HG03280 (cell line): ENCODE data around the gene ZSWIM1.
"Not testable (repeated sequence)": the region's sequence is repeated elsewhere in the genome, so short reads cannot be mapped to it uniquely, and the experiment has no call there.

ENCODE experiments used
- ATAC-seq: cut with Tn5 transposase; IDR thresholded peaks from one replicate; pipeline ENCODE4 v1.9.1; 2021; ENCODE audit warnings: mild to moderate bottlenecking, moderate library complexity; ENCODE audit not compliant: unreplicated experiment

ZSWIM1 gene

DNA sequence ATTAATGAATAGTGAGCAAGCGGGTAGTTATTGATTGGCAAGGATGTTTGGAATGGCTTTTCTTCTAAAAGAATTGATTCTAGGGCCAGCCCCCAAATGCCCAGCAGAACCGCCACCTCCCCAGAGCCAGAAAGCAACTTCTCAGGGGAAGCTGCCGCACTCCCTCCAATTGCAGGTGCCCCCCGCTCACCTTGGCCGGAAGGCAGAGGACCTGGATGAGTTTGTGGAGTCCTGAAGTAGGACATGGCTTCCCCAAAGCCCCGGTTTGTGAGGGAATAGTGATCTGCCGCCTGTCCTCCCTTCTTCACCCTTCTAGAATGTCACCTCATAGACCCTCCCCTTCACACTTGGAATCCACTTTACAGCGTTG is 6.3 kb downstream of the ZSWIM1 start, which contains the start of gene SPATA25:
Gene SPATA25 (minus strand): TSS at position 277 of the 370 bp plus-strand sequence. CDS start 32 bp downstream, at position 245.
- no peak for ATAC-seq

DNA sequence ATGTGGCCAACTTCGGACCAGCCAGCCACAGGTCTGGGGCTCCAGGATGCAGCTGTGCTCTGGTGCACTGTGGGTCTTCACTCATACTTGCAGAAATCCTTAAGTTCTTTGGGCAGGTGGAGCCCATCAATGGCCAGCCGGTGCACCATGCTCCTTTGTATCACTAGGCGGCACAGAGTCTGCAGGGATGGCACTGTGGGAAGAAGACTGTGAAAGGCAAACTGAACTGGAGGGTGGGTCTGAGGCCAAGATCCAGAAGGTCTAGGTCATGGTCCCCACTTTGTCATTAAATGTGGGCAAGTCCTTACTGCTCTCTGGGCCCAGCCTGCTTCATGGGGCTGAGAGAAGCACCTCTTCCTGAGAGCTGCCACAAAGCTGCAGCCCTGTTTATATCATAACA is 7.7 kb downstream of the ZSWIM1 start:
- ATAC-seq, result no peak

DNA sequence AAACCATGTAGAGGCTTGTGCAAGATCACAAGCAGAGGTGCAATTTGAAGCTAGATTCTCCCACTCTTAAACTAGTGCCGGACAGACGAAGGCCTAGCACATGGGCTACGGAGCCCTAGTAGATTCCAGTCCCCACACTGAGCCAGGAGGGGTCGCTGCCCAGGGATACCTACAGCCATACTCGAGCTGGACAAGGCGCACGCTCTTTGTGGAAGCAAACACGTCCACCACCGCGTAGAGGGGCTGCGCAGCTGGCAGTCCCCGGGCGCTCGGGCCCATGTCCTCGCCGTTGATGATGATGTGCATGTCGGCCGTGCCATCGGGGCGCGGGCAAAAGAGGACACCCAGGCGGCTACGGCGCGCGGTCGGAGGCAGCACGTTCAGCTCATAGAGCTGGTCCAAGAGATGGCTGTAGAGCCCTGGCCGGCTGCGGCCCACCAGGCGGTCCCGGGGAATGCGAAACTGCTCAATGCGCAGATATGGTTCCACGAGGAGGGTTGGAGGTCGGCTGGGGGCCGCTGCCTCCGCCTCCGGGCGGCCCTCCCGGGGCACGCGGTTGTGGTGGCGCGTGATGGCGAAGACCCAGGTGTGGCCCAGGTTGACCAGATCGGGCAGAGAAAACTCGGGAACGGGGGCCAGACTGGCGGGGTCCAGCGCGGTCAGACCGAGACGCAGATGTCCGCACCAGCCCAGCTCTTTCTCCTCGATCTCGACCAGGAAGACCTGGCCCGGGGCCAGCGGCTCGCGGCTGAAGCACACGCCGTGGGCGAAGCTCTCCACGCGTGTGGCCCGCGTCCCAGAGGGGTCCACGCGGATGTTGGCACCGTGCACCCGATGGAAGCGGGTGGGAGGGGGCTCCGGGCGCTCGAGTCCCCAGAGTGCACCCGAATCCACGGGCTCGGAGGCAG is 9.3 kb downstream of the ZSWIM1 start:
- peak; percentile 31 for ATAC-seq

DNA sequence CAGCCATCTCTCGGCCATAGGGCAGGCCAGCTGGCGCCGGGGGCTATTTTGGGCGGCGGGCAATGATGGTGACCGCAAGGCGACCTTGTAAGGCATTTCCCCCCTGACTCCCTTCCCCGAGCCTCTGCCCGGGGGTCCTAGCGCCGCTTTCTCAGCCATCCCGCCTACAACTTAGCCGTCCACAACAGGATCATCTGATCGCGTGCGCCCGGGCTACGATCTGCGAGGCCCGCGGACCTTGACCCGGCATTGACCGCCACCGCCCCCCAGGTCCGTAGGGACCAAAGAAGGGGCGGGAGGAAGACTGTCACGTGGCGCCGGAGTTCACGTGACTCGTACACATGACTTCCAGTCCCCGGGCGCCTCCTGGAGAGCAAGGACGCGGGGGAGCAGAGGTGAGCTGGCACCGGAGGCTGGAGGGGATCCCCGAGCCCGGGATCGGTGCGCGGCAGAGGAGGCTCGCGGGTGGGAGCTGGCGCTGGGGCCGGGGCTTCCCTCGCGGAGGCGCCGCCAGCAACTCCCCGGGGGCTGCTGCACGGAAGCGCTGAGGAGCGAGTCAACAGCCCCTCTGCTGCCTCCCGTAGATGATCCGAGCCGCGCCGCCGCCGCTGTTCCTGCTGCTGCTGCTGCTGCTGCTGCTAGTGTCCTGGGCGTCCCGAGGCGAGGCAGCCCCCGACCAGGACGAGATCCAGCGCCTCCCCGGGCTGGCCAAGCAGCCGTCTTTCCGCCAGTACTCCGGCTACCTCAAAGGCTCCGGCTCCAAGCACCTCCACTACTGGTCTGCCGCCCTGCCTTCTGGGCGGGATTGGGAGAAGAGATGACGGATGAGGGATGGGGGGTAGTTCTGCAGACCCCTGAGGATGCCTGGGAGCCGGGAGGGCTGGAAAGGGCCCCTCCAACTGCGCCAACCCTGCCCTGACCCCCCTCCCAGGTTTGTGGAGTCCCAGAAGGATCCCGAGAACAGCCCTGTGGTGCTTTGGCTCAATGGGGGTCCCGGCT is 10.3 kb downstream of the ZSWIM1 start, which contains the start of the genes CTSA and NEURL2:
Gene CTSA (plus strand): TSS at position 351 of the 999 bp plus-strand sequence. CDS start 234 bp downstream, at position 585.
Gene NEURL2 (minus strand): TSS at position 224 of the 999 bp plus-strand sequence. CDS start 217 bp downstream, at position 7.
- ATAC-seq, result peak; percentile 79

DNA sequence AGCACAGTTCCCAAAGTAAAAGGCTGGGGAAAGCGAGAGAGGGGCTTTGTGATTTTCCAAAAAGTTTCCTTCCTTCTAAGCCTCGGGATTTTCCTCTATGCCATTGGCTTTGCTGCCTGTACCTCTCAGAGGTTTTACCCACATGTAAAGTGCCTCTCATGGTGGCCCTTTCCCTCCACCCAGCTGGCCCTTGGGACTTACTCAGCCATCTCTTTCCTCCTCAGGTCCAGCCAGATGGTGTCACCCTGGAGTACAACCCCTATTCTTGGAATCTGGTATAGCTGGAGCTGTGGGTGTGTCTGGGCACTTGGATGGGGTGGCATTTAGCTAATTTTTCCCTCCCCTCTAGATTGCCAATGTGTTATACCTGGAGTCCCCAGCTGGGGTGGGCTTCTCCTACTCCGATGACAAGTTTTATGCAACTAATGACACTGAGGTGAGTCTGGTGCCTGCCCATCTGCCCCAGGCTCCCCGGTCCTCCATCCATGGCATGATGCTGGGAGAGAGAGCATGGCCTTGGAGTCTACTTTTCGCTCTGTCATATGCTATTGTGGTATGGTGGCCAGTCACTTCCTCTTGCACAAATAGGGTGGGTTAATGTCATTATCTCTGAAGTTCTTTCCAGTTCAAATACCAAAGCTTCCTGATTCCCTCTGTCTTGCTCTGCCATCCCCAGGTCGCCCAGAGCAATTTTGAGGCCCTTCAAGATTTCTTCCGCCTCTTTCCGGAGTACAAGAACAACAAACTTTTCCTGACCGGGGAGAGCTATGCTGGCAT is 11.2 kb downstream of the ZSWIM1 start:
- ATAC-seq, result no peak

DNA sequence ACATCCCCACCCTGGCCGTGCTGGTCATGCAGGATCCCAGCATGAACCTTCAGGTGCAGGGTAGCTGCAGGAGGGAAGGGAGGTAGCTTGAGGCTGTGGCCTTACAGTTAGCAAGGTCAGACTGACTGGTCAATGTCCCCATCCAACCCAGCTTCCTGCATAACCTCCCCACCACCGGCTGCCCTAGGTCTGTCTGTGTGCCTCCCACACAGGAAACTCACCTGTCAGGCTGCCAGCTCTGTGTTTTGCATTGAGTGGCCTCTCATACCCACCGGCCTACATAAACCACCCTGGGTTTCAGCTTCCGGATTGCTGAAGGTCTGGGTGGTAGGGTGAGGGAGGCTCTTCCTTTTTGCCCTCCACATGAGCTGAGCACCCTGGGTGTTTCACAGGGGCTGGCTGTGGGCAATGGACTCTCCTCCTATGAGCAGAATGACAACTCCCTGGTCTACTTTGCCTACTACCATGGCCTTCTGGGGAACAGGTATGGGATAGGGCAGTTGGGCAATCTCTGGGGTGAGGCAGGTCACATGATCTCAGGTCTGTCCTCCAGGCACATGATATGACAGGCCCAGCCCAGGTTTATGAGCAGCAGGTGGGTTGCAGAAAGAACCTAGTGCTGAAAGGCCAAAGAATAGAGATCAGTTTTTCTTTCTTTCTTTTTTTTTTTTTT is 11.9 kb downstream of the ZSWIM1 start:
- ATAC-seq, result no peak

DNA sequence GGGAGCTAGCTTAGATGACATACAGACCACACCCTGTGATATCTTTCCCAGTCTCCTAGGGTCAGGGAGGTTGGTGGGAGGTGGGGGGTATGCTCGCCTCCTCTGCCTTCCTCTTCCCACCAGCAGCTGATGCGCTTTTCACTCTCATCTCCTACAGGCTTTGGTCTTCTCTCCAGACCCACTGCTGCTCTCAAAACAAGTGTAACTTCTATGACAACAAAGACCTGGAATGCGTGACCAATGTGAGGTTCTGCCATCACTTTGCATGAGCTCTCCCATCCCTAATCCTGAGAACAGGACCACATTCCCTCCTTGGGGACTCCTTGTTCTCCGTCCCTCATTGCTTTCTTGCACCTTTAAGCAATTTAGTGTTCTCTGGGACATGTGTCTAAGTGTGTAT is 12.8 kb downstream of the ZSWIM1 start:
- ATAC-seq, result no peak

DNA sequence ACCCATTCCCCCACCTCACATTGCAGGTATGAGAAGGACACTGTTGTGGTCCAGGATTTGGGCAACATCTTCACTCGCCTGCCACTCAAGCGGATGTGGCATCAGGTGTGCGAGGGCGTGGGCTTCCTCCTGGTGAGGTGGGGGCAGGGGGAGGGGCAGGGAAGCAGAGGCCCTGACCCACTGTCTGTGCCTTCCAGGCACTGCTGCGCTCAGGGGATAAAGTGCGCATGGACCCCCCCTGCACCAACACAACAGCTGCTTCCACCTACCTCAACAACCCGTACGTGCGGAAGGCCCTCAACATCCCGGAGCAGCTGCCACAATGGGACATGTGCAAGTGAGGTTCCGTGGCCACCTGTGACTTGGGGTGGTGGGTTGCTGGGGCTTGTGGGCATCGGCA is 13.8 kb downstream of the ZSWIM1 start:
- ATAC-seq, result no peak

DNA sequence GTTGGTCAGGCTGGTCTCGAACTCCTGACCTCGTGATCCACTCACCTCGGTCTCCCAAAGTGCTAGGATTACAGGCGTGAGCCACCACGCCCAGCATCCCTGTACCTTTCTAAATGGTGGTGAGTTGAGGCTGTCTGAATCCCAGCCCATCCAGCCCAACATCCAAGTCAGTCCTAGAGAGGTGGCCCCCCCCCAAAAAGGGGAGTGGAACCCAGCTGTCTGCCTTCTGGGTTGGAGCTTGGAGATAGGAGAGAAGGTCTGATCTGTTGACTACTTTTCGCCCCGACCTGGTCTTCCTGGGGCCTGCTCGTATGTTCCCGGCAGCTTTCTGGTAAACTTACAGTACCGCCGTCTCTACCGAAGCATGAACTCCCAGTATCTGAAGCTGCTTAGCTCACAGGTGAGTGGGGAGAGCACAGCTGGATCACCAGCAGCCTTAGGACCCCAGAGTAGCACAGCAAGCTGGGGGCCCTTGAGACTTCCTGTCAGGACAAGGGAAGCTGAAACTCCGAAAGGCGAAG is 15.7 kb downstream of the ZSWIM1 start:
- ATAC-seq, result no peak

DNA sequence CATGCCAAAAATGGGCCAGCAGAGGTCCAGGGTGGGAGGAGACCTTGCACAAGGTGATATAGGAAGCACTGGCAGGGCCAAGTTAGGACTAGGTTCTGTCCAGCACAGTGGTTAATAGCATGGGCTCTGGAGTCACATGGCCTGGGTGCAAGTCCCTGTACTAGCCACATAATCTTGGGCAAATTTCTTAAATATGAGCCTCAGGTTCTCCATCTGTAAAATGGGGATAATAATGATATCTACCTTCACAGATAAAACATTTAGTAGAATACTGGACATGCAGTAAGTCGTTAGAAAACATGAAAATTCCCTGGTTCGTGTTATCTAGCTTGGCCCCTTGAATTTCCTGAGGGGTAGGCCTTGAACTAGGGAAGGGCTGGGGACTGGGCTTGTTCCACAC is 16.3 kb downstream of the ZSWIM1 start:
- no peak for ATAC-seq

DNA sequence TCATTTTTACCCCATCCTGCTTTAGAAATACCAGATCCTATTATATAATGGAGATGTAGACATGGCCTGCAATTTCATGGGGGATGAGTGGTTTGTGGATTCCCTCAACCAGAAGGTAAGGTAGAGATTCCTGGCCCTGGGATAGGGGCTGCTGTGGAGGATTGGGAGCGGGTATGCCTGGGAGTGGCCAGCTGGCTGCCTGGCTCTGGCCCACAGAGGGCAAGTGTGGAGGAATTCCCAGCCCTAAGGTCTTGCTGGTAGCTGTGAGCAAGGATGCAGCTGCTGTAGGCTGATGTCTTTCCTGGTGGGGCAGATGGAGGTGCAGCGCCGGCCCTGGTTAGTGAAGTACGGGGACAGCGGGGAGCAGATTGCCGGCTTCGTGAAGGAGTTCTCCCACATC is 16.7 kb downstream of the ZSWIM1 start:
- no peak for ATAC-seq

DNA sequence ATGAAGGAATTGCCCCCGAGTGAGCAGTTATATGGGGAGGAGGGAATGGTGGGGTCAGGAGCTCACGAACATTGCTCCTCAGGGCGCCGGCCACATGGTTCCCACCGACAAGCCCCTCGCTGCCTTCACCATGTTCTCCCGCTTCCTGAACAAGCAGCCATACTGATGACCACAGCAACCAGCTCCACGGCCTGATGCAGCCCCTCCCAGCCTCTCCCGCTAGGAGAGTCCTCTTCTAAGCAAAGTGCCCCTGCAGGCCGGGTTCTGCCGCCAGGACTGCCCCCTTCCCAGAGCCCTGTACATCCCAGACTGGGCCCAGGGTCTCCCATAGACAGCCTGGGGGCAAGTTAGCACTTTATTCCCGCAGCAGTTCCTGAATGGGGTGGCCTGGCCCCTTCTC is 17.3 kb downstream of the ZSWIM1 start:
- ATAC-seq, result no peak

DNA sequence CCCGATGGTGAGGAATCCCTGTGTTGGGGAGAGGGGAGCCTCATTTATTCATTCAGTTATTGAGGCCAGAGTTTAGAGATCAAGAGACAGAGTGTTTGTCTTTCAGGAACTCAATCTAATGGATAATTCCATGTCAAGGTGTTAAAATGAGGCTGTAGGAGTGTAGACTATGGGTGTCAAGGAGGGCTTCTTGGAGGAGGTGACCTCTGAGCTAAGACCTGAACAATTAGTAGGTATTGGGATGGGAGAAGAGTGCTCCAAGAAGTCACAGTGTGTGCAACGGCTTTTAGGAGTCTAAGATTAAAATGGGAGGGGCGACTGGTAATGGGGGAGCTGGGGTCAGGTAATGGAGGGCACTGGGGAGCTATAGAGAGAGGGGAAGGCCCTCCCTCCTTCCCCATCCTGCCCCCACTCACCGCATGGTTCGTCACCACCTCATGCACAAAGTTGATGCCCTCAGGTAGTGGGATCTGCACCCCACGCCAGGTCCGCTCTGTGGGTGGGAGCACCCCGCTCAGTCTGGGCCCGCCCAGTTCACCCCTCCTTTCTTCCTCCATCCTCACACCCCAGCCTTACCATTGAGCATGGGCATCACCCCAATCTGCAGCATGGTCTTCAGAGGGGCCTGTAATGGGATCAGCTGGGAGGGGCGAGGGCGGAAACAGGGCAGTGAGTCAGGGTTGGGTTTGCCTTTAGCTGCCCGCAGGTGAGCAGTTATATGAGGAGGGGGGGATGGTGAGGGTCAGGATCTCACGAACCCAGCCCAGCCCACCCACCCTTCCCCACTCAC is 18.2 kb downstream of the ZSWIM1 start:
- ATAC-seq, result no peak

DNA sequence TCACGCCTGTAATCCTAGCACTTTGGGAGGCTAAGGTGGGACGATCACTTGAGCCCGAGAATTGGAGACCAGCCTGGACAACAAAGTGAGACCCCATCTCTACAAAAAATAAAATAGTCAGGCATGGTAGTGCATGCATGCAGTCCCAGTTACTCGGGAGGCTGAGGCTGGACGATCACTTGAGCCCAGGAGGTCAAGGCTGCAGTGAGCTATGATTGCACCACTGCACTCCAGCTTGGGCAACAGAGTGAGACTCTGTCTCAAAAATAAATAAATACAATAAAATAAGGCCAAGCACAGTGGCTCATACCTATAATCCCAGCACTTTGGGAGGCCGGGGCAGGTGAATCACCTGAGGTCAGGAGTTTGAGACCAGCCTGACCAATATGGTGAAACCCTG is 20.3 kb downstream of the ZSWIM1 start:
- not testable (repeated sequence) for ATAC-seq

DNA sequence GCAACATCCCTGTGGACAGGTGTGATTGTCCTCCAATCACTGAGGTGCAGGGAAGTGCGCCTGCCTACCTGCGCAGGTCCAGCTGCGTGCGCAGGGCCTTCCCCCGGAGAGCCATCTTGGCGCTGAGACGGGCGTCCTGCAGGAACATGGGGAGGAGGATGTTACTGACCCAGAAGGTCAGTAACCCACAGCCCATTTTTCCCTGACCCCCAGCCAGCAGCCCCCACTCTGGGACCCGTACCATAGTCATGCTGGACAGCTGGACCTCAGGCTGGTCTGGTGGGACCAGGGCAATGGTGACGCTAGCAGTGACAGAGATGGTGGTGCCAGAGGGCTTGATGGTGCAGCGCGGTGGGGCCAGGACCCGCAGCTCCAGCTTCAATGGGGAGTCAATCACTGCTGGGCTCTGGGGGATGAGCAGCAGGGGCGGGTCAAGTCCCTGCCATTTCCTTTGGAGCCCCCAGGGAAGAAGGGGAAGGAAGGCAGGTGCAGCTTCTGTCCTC is 21.2 kb downstream of the ZSWIM1 start:
- ATAC-seq, result no peak

DNA sequence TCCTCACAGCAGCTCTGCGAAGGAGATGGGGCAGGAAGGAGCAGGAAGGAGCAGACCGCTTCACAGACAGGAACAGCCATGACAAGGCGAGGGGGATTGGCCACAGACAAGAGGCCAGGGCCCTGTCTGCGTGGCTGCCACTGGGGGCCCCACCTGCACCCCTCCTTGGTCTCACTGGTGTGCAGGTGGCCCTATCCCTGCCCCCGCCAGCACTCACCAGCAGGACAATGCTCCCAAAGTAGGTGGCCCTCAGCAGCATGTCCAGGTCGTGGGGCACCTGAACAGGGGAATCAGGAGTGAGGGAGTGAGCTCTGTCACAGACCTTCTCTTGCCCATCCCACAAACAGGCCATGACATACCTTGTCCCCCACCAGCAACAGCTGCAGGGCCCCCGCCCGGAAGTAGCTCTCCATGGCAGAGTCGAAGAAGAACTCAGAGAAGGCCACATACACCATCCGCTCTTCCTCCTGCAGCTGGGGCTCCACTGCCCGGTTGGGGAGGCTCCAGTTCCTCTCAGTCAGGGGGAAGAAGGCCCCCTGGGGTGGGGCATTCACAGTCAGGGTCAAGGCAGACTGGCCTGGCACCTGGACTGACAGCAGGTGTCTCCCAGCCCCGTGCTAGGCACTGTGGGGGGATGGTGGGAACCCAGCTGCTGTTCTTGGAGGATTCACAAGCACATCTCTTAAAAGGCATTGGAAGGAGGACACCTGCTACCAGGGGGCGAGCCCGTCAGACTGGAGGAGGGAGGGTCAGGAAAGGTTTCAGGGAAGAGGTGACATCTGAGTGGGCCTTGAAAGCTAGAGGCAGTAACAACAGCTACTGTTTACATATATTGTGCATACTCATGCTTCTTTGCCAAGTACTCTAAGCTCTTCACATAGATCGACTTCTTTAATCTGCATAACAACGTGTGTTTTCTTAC is 23.8 kb downstream of the ZSWIM1 start:
- no peak for ATAC-seq

DNA sequence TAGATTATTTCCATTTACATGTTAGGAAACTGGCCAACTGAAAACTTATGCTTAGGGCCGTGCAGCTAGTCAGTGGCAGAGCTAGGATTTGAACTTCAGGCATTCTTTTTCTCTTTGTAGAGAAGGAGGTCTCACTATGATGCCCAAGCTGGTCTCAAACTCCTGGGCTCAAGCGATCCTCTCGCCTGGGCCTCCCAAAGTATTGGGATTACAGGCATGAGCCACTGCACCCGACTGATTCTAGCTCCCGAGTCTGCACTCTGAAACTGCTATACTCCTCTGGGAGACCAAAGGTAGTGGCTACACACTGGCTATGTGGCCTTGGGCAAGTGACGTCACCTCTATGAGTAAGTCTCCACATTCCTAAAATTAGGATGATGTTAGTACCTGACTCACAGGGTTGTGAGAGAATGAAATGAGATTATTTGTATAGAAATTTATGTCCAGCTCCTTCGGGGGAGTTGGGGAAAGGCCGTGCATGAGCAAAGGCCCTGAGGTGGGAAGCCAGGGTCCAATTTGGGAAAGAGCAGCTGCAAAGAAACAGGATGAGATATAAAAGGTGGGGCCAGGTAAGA is 24.6 kb downstream of the ZSWIM1 start:
- no peak for ATAC-seq
